ENCODE results near the gene SIRPG. TPM values are rescaled to one million over a fixed set of nuclear protein-coding genes. Genes with fewer than 3 reads are reported as not detected.
"Not testable (repeated sequence)": the region's sequence is repeated elsewhere in the genome, so short reads cannot be mapped to it uniquely, and the experiment has no call there.

The SIRPG gene
- not detected in 2 replicates for total RNA-seq
- polyA plus RNA-seq = not detected in 2 replicates

GRCh38 chr20:1657556-1658334, at the start of gene SIRPG:
SIRPG (minus strand) TSS chr20:1657779; CDS start chr20:1657714, 65 bp downstream.
- Histone ChIP-seq H3K4me1 (ENCODE audit: low read depth) (no peaks in the 10 kb centered on the region), H3K27me3 (peaks cover 8% of the 10 kb centered on the region), H3K9me3 (ENCODE audit: low read depth) (no peaks in the 10 kb centered on the region), H3K27ac (no peak within 1 kb of the TSS), H3K4me3 (no peak within 1 kb of the TSS), H3K36me3 (no peaks in the 10 kb centered on the region)
- no peak for DNase-seq (ENCODE audit: low read depth in 1 of 2, low spot score in 1 of 2)
- TF ChIP-seq, protein P1, sequence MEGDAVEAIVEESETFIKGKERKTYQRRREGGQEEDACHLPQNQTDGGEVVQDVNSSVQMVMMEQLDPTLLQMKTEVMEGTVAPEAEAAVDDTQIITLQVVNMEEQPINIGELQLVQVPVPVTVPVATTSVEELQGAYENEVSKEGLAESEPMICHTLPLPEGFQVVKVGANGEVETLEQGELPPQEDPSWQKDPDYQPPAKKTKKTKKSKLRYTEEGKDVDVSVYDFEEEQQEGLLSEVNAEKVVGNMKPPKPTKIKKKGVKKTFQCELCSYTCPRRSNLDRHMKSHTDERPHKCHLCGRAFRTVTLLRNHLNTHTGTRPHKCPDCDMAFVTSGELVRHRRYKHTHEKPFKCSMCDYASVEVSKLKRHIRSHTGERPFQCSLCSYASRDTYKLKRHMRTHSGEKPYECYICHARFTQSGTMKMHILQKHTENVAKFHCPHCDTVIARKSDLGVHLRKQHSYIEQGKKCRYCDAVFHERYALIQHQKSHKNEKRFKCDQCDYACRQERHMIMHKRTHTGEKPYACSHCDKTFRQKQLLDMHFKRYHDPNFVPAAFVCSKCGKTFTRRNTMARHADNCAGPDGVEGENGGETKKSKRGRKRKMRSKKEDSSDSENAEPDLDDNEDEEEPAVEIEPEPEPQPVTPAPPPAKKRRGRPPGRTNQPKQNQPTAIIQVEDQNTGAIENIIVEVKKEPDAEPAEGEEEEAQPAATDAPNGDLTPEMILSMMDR (IDR thresholded peaks at IDR 0.05; ENCODE audit: low read depth, low read length) = no peak

DNA sequence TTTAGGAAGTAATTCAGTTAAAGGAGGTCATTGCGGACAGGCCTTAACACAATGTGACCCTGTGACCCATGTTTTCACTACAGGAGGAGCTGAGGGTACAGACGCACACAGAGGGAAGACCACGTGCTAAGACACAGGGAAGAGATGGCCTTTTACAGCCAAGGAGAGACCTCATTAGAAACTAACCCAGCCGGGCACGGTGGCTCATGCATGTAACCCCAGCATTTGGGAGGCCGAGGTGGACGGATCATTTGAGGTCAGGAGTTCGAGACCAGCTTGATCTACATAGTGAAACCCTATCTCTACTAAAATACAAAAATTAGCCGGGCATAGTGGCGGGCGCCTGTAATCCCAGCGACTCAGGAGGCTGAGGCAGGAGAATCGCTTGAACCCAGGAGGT, 49.3 kb upstream of the SIRPG start:
- not testable (repeated sequence) for H3K4me3 ChIP-seq; H3K4me1 ChIP-seq (ENCODE audit: low read depth); H3K9me3 ChIP-seq (ENCODE audit: low read depth); DNase-seq (ENCODE audit: low read depth in 1 of 2, low spot score in 1 of 2); H3K27ac ChIP-seq; H3K36me3 ChIP-seq
- peaks cover 12% of the 10 kb centered on the region for H3K27me3 ChIP-seq

GRCh38 chr20:1706079-1706478, 48.5 kb upstream of the SIRPG start:
- TF ChIP-seq, protein P1 (IDR thresholded peaks at IDR 0.05; ENCODE audit: low read depth, low read length) = no peak
- Histone ChIP-seq H3K36me3 (no peaks in the 10 kb centered on the region), H3K4me1 (ENCODE audit: low read depth) (no peaks in the 10 kb centered on the region), H3K27ac (no peak overlapping the region), H3K9me3 (ENCODE audit: low read depth) (no peaks in the 10 kb centered on the region), H3K27me3 (peaks cover 12% of the 10 kb centered on the region), H3K4me3 (no peak overlapping the region)
- no peak for DNase-seq (ENCODE audit: low read depth in 1 of 2, low spot score in 1 of 2)

- H3K9me3 ChIP-seq (ENCODE audit: low read depth) = no peaks in the 10 kb centered on the region
- H3K36me3 ChIP-seq = no peaks in the 10 kb centered on the region
- TF ChIP-seq, protein P1 (IDR thresholded peaks at IDR 0.05; ENCODE audit: low read depth, low read length) = no peak
- H3K27ac ChIP-seq = no peak overlapping the region
- DNase-seq (ENCODE audit: low read depth in 1 of 2, low spot score in 1 of 2) = no peak
- no peak overlapping the region for H3K4me3 ChIP-seq
- H3K4me1 ChIP-seq (ENCODE audit: low read depth) = no peaks in the 10 kb centered on the region
- peaks cover 6% of the 10 kb centered on the region for H3K27me3 ChIP-seq
Measured at GRCh38 chr20:1702855-1703254, 45.3 kb upstream of the SIRPG start.

DNA sequence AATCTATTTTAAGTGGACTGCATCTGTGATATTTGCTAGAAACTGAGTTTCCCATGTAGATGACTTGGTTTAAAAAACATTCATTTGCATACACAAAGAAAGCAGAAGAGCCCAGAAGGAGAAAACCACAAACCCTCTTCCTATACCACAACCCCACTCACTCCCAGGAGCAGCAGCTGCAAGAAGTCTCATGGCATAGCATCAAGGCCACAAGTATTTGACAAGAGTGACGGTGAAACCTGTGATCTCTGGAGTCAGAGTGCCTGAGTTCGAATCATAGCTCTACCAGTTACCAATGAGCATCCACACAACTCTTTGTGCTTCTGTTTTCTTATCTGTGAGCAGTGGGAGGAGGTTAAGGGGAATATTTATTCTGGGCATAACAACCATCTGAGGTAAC, 44.7 kb upstream of the SIRPG start:
- H3K36me3 ChIP-seq = no peaks in the 10 kb centered on the region
- no peaks in the 10 kb centered on the region for H3K4me1 ChIP-seq (ENCODE audit: low read depth)
- H3K27ac ChIP-seq = no peak overlapping the region
- no peak overlapping the region for H3K4me3 ChIP-seq
- peak in 1 of 2 donors; percentile 2 for DNase-seq (ENCODE audit: low read depth in 1 of 2, low spot score in 1 of 2)
- no peaks in the 10 kb centered on the region for H3K9me3 ChIP-seq (ENCODE audit: low read depth)
- H3K27me3 ChIP-seq = peaks cover 6% of the 10 kb centered on the region
- TF ChIP-seq, protein P1 (IDR thresholded peaks at IDR 0.05; ENCODE audit: low read depth, low read length) = no peak

DNA sequence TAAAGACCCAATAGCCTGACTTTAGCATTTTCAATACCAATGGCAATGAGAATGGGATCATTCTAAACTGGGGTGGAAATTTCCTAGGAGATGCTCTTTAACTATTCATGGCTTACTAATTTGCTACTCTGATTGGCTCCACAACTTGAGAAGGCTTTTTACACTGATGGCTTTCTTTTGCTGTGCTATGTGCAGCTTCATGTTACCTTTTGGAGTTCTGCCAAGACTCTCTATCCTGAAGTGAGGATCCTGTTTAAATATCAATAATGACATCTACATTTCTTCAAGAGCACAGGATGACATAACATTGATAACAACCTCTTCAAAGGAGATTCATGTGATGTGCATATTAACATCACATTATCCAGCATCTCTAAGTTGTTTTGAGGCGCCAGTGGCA, 43.4 kb upstream of the SIRPG start:
- Histone ChIP-seq H3K27me3 (peaks cover 7% of the 10 kb centered on the region), H3K36me3 (no peaks in the 10 kb centered on the region), H3K4me3 (no peak overlapping the region), H3K9me3 (ENCODE audit: low read depth) (no peaks in the 10 kb centered on the region), H3K4me1 (ENCODE audit: low read depth) (no peaks in the 10 kb centered on the region), H3K27ac (no peak overlapping the region)
- TF ChIP-seq, protein P1 (IDR thresholded peaks at IDR 0.05; ENCODE audit: low read depth, low read length) = no peak
- DNase-seq (ENCODE audit: low read depth in 1 of 2, low spot score in 1 of 2) = no peak

Measured in cardiac muscle cell (in vitro differentiated cells and primary cell).